Endometrial microvascular endothelial cells (primary cell): ENCODE data around the gene GGTLC3. TPM values are rescaled to one million over a fixed set of nuclear protein-coding genes. Genes with fewer than 3 reads are reported as not detected.
"Not testable (repeated sequence)": the region's sequence is repeated elsewhere in the genome, so short reads cannot be mapped to it uniquely, and the experiment has no call there.

Experiments used
- in situ Hi-C: cut with HindIII; loops from 2 replicates; pipeline ENCODE4 v1.10.0; 2017; ENCODE audit warnings: low sequenced_read_pairs, low pct_unique_long_range_greater_than_20kb; ENCODE audit errors: inconsistent ontology term
- total RNA-seq: library from RNA; depleted of rRNA; stranded (reverse); fragments of >200 nt; gene quantifications from one replicate; pipeline ENCODE4 v1.2.3, GENCODE V29; 2015; ENCODE audit errors: inconsistent ontology term

The GGTLC3 gene
- total RNA-seq, 1 donor from 2014 or later: not detected

GRCh38 chr22:18523328-18523727, 5.4 kb upstream of the GGTLC3 start:
- in situ Hi-C loops: not testable (repeated sequence)

GRCh38 chr22:18522762-18523161, 4.8 kb upstream of the GGTLC3 start:
- in situ Hi-C loops: not testable (repeated sequence)

GRCh38 chr22:18513454-18513853, 4.5 kb downstream of the GGTLC3 start:
- in situ Hi-C loops: not testable (repeated sequence)

- in situ Hi-C loops: not testable (repeated sequence)
These were observed 5.6 kb downstream of the GGTLC3 start for GRCh38 chr22:18512378-18512777.

GRCh38 chr22:18511327-18511726, 6.6 kb downstream of the GGTLC3 start:
- in situ Hi-C loops: not testable (repeated sequence)

GRCh38 chr22:18496227-18496626, 21.7 kb downstream of the GGTLC3 start:
- in situ Hi-C loops: not testable (repeated sequence)

Other genes with a start within 250 kb of the GGTLC3 start
- gene TMEM191B, start 9.6 kb upstream of the GGTLC3 start, total RNA-seq: not detected
- gene RIMBP3, start 93.8 kb upstream of the GGTLC3 start, total RNA-seq: not detected